Neural progenitor cell (in vitro differentiated cells): Measurements from ENCODE around the gene BRCC3. TPM values are rescaled to one million over a fixed set of nuclear protein-coding genes. Genes with fewer than 3 reads are reported as not detected.

ENCODE experiments used
- DNase-seq: peaks from one replicate; pipeline ENCODE4 v3.0.0-alpha.2; 2016; ENCODE audit warnings: low spot score
- H2AFZ ChIP-seq: fragments of 200-600 bp; sonication (generic); replicated peaks from 2 replicates; pipeline ENCODE4 v1.6.1; 2016; ENCODE audit warnings: antibody characterized with exemption
- H3F3A ChIP-seq: fragments of 200-600 bp; sonication (generic); 2 replicates; pipeline ENCODE4 v1.6.1; 2016; ENCODE audit warnings: antibody characterized with exemption, low read depth
- H3K27ac ChIP-seq: fragments of 200-600 bp; sonication (generic); 2 replicates; pipeline ENCODE4 v1.5.1; 2016; ENCODE audit warnings: mild to moderate bottlenecking
- H3K27me3 ChIP-seq: fragments of 200-600 bp; sonication (generic); 2 replicates; pipeline ENCODE4 v1.6.1; 2016; ENCODE audit warnings: mild to moderate bottlenecking, moderate library complexity
- H3K36me3 ChIP-seq: fragments of 200-600 bp; sonication (generic); 2 replicates; pipeline ENCODE4 v1.5.1; 2016
- H3K4me1 ChIP-seq: fragments of 200-600 bp; sonication (generic); 2 replicates; pipeline ENCODE4 v1.6.1; 2016; ENCODE audit warnings: mixed run types
- H3K4me2 ChIP-seq: fragments of 200-600 bp; sonication (generic); 2 replicates; pipeline ENCODE4 v1.6.1; 2016
- H3K4me3 ChIP-seq: fragments of 200-600 bp; sonication (generic); 2 replicates; pipeline ENCODE4 v1.5.1; 2016
- H3K79me2 ChIP-seq: fragments of 200-600 bp; sonication (generic); 2 replicates; pipeline ENCODE4 v1.6.1; 2016; ENCODE audit warnings: low read depth
- H3K9ac ChIP-seq: fragments of 200-600 bp; sonication (generic); 2 replicates; pipeline ENCODE4 v1.6.1; 2016
- H3K9me3 ChIP-seq: fragments of 200-600 bp; sonication (generic); 2 replicates; pipeline ENCODE4 v1.5.1; 2016; ENCODE audit warnings: low read depth
- H4K20me1 ChIP-seq: fragments of 200-600 bp; sonication (generic); 2 replicates; pipeline ENCODE4 v1.6.1; 2016; ENCODE audit warnings: low read depth
- H3K27ac Mint-ChIP-seq: 3 replicates; pipeline ENCODE4 v1.8.0; 2021; ENCODE audit warnings: mixed read lengths
- H3K27me3 Mint-ChIP-seq: 2 replicates; pipeline ENCODE4 v1.8.0; 2022; ENCODE audit warnings: low read depth, mild to moderate bottlenecking, inconsistent platforms, moderate library complexity, mixed read lengths; ENCODE audit not compliant: insufficient read depth
- H3K36me3 Mint-ChIP-seq: 3 replicates; pipeline ENCODE4 v1.8.0; 2021; ENCODE audit warnings: mixed read lengths
- H3K4me1 Mint-ChIP-seq: 3 replicates; pipeline ENCODE4 v1.8.0; 2021; ENCODE audit warnings: mixed read lengths
- H3K4me3 Mint-ChIP-seq: 3 replicates; pipeline ENCODE4 v1.8.0; 2021; ENCODE audit warnings: mild to moderate bottlenecking, moderate library complexity, mixed read lengths
- H3K9me3 Mint-ChIP-seq: 3 replicates; pipeline ENCODE4 v1.8.0; 2020; ENCODE audit warnings: mixed read lengths
- CTCF ChIP-seq: fragments of 200-600 bp; sonication (generic); IDR thresholded peaks from 2 replicates; pipeline ENCODE4 v1.5.1; 2017; ENCODE audit warnings: antibody characterized with exemption, mild to moderate bottlenecking
- EZH2 ChIP-seq: fragments of 200-600 bp; sonication (generic); IDR thresholded peaks from 2 replicates; pipeline ENCODE4 v1.6.1; 2017; ENCODE audit warnings: antibody characterized with exemption, mild to moderate bottlenecking, moderate library complexity
- EZH2phosphoT487 ChIP-seq: fragments of 200-600 bp; sonication (generic); IDR thresholded peaks from 2 replicates; pipeline ENCODE4 v1.6.1; 2017; ENCODE audit warnings: antibody characterized with exemption
- total RNA-seq: library from RNA; depleted of rRNA; stranded (reverse); fragments of >200 nt; gene quantifications from 2 replicates; pipeline ENCODE4 v1.2.3, GENCODE V29; 2015; ENCODE audit warnings: low replicate concordance

The BRCC3 gene
- total RNA-seq, 1 donor from 2014 or later = 18.9 TPM

DNA sequence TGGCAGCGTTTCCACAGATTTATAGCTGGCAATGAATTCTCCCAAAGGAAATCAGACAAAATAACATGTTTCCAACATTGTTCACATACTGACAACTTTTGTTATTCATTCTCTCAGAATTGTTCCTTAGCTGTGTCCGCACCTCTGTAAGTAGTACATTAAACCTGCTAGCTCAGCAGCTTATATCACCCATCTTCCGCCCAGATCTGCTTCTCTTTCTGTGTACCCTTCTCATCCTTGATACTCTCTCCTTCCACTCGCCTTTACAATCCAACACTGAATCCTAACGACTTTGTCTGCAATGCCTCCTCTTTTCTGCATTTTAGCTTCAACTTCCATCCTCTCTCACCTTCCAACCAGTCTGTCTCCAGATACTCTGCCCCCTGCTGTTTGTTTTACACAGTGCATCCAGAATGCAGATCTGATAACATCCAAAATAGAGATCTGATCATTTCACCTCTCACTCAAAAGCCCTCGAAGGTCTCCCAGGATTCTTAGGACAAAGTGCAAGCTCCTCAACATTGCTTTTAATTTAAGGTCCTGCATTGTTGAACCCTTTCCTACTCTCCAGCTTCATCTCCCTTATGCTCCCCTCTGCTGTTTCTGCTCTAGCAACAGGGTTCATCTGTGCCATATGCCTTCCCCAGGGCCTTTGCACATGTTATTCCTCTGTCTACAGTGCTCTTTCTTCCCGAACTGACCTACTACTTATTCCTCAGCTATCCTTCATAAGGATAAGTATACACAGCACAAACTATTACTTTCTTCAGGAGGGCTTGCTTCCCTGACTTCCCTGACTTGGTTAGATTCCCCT is 77.6 kb downstream of the BRCC3 start:
- peak; percentile 45 for DNase-seq
- no peaks in the 10 kb centered on the region for H3K4me1 Mint-ChIP-seq

DNA sequence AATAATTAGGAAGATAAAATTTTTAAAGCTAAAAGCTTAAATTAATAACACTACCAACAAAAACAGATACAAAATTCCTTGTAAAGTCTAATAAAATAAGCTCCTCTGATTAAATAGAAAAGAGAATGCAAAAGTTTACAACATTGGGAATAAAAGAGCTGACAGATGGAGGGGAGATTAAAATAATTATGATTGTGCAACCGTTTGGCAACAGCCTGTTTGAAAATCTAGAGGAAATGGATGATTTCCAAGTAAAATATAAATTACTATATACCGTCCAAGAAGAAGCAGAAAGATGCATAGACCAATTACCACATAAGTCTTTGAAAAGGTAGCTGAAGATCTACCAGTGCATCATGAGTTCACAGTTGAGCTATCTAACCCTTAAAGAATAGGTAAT is 98.6 kb downstream of the BRCC3 start:
- Mint-ChIP-seq H3K9me3 (peaks cover 2% of the 10 kb centered on the region), H3K4me3 (no peak overlapping the region), H3K36me3 (no peaks in the 10 kb centered on the region), H3K27me3 (no peaks in the 10 kb centered on the region), H3K27ac (no peak overlapping the region), H3K4me1 (no peaks in the 10 kb centered on the region)
- no peak overlapping the region for H3K4me3 ChIP-seq
- no peak overlapping the region for H2AFZ ChIP-seq
- no peaks in the 10 kb centered on the region for H4K20me1 ChIP-seq
- H3K36me3 ChIP-seq = no peaks in the 10 kb centered on the region
- no peaks in the 10 kb centered on the region for H3K4me1 ChIP-seq
- no peaks in the 10 kb centered on the region for H3K79me2 ChIP-seq
- peaks cover 7% of the 10 kb centered on the region for H3K9me3 ChIP-seq
- no peaks in the 10 kb centered on the region for H3F3A ChIP-seq
- no peak overlapping the region for H3K27ac ChIP-seq
- H3K9ac ChIP-seq = no peak overlapping the region
- TF ChIP-seq CTCF (no peak), EZH2phosphoT487 (no peak), EZH2 (no peak)
- no peak for DNase-seq
- no peak overlapping the region for H3K4me2 ChIP-seq
- H3K27me3 ChIP-seq = no peaks in the 10 kb centered on the region

More for the DNA sequence above, 77.6 kb downstream of the BRCC3 start:
- Histone ChIP-seq H3K79me2 (no peaks in the 10 kb centered on the region), H3F3A (no peaks in the 10 kb centered on the region), H4K20me1 (no peaks in the 10 kb centered on the region), H3K36me3 (no peaks in the 10 kb centered on the region), H3K27me3 (no peaks in the 10 kb centered on the region), H3K4me2 (no peak overlapping the region), H2AFZ (no peak overlapping the region), H3K9ac (no peak overlapping the region), H3K4me1 (no peaks in the 10 kb centered on the region), H3K4me3 (no peak overlapping the region), H3K9me3 (peaks cover 8% of the 10 kb centered on the region), H3K27ac (no peak overlapping the region)
- TF ChIP-seq CTCF = peak; percentile 60
- TF ChIP-seq EZH2phosphoT487 = no peak
- TF ChIP-seq EZH2 = no peak
- Mint-ChIP-seq H3K4me3 (no peak overlapping the region), H3K9me3 (peaks cover 11% of the 10 kb centered on the region), H3K27ac (no peak overlapping the region), H3K36me3 (no peaks in the 10 kb centered on the region), H3K27me3 (no peaks in the 10 kb centered on the region)

Other genes starting within 250 kb of the BRCC3 start
- not detected in 2 replicates for gene SMIM9, start 236.8 kb upstream of the BRCC3 start, total RNA-seq
- gene F8A1, start 185.2 kb upstream of the BRCC3 start, total RNA-seq = 5.5 and 8.7 TPM in 2 replicates
- 4.8 and 9.8 TPM in 2 replicates for gene F8, start 48.8 kb upstream of the BRCC3 start, total RNA-seq
- 58.8 and 70.9 TPM in 2 replicates for gene FUNDC2, start 44.7 kb upstream of the BRCC3 start, total RNA-seq
- 14.6 and 16.2 TPM in 2 replicates for gene CMC4, start 372 bp upstream of the BRCC3 start, total RNA-seq
- gene MTCP1, start 372 bp upstream of the BRCC3 start, total RNA-seq = 1.2 and 1.4 TPM in 2 replicates
- gene VBP1, start 145.0 kb downstream of the BRCC3 start, total RNA-seq = 115 and 217 TPM in 2 replicates
- 6.3 and 8.7 TPM in 2 replicates for gene RAB39B, start 193.0 kb downstream of the BRCC3 start, total RNA-seq